ENCODE data around the gene ZNF32.
"Not testable (repeated sequence)": the region's sequence is repeated elsewhere in the genome, so short reads cannot be mapped to it uniquely, and the experiment has no call there.

Gene ZNF32

DNA sequence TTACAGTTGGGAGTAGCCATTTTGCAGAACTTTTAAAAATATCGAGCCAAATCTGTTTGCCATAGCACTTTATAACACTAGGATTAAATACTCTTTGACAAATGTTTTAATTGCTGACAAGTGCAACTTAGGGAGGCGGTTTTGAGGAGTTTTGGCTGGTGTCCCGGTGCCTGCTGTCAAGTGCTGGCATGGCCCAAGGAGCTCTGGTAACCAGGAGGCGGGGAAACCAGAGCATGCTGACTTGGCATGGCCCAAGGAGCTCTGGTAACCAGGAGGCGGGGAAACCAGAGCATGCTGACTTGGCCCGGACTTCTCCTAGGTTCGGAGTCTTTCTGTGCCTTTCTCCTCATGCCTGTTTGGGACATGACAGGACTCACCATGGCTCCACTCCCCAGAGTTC lies 30.8 kb upstream of the ZNF32 start:
- peak; percentile 16 for DNase-seq

DNA sequence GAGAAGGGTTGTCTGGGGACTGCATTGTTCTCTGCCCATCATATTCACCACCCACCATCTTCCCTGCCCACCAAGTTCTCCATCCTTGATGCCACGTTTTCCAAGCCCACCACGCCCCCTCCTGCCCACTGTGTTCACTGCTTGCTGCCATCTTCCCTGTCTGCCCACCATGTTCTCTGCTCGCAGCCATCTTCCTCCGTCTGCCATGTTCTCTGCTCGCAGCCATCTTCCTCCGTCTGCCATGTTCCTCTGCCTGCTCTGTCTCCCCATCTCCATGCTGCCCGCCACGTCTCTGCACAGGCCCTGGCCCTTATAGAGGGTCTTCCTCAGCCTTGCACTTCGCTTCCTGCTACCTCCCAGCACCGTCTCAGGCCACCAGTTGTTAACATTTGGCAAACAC lies 30.0 kb upstream of the ZNF32 start:
- no peak for DNase-seq

DNA sequence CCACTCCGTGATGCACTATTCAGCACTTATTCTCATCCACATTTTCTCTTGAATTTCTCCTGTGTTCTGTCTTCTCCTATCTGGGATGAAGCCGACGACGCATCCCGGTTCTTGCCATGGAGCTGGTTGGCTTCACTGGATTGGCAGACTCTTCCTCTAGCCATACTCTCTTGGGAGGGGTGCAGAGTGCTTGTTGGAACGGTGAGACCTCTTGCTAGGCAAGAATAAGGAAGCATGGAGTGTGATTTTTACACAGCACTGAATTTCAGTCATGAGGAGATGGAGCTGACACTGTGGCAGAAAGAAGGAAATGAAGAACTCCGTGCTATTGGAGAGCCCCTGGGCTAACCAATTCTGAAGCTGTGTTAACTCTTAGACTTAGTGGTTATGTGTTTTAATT lies 28.2 kb upstream of the ZNF32 start:
- DNase-seq = no peak

DNA sequence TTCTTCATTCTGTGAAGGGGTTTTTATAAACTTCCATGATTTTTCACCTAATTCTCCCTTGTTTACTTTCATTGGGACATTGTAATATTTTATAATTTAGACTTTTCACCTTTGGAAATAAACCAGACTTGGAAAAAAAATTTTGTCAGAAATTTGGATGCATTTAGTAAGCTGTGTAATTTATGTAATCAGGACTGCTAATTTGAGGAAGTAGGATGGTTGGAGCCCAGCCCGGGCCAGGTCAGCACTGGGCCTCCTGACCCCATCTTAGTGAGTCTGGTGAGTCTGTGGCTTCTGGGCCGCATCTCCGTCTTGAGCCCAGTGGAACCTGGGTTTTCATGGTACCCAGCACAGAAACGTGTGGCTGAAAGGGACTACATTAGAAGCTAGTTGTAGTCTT lies 27.6 kb upstream of the ZNF32 start:
- no peak for DNase-seq

DNA sequence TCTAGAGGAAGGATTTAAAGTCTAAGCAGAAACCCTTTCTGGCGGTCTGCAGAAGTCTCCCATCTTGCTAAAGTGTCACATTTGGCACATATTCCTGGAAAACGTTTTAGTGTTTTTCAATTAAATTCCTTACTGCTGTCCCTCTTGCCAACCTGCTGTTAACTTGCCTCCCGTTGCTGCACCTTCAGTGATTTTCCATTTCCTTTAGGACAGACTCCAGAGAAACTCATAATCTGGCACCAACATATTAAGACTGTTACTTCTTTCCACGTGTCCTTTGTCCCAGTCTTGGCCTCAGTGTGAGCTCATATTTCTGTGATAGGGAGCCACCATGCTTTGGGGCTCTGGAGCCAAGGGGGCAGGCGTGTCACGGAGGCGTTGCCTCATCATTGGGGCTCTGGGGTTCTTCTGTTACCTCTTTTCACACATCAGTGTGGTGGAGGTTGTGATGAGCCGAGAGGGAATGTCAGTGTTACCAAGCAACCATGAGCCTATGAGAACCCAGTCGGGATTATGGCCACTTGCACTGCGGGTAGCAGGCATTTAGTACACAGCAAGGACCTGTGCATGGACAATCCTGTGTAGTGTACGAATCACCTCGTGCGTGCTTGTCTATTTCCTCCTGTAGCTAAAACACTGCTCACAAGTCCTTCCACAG lies 26.0 kb upstream of the ZNF32 start:
- no peak for DNase-seq

DNA sequence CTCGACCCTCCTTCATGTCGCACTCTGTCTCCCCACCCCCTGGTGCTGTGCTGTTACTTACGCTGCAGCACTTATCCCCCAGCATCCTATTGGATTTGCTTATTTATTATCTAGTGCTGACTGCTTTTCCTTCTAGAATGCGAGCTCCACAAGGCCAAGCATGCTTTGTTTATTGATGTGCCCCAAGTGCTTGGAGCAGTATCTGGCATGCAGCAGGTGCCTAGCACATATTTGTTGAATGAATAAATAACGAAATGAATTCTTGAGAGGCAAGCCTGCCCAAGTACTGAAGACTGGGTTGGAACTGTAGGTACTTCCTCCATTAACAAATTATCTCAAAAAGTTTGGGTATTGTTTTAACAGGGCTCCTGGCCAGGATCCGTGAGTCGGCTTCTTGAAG lies 24.8 kb upstream of the ZNF32 start:
- DNase-seq = no peak

DNA sequence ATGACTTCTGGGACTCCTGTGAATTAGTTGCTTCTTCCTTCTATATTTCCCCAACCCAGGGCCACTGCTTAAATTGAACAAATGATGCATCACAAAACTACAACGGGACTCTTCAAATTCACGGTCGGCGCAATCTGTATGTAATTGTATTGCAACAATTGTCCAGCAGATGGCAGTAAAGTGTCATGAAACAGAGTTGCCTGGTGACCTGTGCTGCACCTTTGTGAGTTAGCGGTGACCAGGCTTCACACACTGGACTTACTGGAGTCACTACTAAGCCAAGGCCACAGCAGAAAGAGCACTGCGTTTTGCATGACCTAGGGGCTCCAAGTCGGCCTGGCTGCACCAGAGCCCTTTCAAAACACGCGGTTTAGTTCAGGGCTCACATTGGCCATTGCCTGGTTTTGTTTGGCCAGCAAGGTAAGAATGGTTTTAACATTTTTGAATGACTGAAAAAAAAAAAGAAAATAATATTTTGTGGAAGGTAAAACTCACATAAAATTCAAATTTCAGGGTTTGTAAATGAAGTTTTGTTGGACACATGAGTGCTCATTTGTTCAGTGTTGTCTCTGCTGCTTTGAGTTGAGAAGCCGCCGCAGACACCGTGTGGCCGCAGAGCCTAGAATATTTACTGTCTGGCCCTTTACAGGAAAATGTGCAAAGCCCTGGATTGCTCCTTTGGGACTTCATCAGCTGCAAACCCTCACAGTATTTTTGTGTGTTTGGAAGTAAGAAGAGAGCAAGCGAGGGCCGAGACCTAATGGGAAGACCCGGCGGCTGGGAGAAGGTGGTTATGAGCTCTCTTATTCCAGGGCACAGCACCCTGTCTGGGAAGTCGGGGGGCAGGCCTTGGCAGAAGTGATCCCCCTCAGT lies 23.2 kb upstream of the ZNF32 start:
- peak; percentile 64 for DNase-seq

DNA sequence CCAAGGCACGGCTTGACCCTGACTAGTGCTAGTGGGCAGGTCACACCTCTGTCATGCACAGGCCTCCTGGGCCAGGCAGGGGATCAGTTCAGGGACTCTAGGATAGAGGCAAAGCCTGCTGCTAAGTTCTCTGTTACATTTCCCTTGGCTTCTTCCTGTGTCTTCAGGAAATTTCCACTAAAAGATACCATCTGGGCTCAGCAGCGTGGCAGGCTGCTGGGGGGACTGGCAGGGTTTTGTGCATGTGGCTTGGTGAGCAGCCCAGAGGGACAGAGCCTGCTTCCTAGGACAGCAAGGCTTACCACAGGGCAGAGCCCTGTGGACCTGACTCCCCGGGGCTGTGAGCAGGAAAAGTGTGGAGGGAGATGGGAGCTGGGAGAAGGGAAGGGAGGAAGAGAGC lies 20.7 kb upstream of the ZNF32 start:
- DNase-seq = no peak

DNA sequence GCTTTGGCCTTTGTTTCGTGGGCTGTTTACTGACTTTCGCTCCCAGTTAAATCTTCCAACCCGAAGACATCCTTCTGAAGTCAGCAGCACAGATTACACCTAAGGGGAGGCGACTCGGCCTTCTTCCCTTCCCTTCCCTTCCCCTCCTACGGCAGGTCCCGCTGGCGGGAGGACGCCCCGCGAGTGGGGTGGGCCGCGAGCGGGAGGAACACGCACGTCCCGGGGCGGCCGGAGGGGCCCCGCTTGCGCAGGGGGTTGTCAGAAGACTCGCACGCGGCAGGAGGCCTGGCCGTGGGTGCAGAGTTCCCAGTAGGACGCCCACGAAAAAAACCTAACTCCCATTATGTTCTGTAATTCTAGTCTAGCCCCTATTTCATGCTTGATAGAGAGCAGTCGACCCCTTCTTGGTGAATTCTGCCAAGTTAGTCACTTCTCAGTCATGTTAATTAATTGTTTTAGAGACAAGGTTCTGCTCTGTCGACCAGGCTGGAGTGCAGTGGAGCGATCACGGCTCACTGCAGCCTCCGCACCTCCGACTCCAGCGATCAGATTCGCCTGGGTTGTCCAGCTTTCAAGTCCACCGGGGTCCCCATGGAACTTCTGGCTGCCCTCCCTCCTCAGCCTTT lies 19.2 kb upstream of the ZNF32 start:
- no peak for DNase-seq

DNA sequence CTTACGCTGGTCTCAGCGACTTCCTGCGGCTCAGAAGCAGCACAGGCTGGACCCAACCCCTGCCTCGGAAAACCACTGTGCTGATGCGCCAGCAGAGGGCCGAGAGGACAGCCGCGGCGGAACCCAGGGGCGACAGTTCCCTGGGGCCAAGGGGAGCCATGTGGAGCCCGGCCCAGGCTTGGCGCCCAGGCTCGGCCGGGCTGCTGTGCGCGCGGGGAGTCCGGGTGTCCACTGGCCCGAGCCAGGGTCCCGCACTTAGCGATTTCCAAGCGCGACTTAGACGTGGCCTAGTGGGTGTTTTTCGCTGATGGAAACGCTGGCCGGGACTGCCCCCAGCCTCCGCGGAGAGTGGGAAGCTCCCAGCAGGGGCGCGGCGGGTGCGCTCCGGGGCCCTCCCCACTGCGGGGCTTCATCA lies 18.6 kb upstream of the ZNF32 start:
- DNase-seq = peak; percentile 16

DNA sequence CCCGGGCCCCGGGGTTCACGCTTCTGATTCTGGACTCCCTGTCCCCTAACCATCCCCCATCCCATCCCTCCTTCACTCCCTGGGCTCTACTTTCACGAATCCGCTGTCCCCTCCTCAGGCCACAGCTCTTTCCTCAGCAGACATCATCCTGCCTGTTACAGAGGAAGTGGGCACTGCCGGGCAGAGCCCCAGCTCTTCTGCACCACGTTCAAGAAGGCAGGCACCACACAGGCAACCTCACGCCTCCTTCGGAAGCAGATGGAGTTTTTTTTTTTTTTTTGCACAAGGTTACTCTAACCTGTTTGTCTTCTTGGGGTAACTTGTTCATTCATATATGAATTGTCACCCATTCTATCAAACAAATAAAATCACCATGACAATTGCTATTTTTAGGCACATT lies 17.9 kb upstream of the ZNF32 start:
- DNase-seq = no peak

DNA sequence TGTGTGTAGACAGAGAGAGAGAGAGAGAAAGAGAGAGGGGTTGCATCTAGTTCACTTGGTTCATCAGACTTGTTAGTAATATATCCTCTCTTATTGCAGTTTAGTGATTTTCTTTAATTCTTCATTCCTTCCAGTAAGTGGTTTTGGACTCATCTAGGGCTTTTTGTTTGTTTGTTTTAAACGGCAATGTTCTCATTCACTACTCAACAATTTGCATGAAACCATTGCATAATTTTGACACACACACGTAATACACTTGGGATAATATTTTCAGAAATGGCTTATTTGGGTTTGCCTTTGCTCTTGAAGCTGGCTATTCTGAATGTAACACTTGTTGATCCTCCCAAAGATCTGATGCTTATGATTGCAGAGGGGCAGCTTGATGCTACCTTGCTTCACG lies 16.4 kb upstream of the ZNF32 start:
- DNase-seq = no peak

DNA sequence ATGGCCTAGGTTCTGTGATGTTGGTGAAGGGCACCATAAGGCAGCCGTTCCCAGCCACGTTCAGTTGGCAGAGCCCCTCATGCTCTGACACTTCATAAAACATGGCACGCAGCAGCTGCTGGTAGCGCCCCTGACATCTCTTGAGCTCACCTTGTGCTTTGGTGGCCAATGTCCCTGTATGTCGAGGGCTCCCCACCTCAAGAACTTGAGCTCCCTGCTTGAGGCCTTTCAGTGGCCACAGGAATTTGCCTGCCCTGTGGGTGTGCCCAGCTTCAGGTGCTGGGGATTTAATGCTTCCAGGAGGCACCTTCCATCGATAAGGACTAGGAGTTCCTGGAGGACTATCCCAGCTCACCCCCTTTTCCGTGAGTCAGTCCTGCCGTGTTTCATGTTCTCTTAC lies 9.5 kb upstream of the ZNF32 start:
- DNase-seq = no peak

DNA sequence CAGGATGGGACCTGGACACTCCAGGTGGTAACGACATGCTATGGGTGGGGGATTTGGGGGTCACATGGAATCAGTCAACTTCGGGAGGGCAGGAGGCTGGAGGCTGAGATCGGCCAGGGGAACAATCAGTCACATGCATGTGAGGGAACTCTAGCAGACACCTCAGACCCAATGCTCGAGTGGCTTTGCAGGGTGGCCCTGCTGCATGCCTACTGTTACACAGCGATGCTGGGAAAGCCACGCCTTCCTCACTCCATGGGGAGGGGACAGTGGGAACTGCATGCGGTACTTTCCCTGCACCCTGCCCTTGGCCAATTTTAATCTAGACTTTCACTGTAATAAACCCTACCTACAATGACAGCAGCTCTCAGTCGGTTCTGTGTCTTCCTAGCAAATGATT lies 6.6 kb upstream of the ZNF32 start:
- DNase-seq = no peak

DNA sequence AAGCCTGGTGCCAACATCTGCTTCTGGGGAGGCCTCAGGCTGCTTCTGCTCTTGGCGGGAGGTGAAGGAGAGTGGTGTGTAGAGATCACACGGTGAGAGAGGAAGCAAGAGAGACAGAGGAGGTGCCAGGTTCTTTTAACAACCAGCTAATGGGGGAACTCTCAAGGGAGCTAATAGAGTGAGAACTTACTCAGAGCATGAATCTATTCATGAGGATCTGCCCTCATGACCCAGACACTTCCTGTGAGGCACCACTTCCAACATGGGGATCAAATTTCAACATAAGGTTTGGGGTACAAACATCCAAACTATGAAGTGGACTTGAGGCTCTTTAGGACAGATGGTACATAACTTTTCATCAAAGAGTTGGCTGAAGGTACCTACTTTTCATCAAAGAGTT lies 5.1 kb upstream of the ZNF32 start:
- no peak for DNase-seq

DNA sequence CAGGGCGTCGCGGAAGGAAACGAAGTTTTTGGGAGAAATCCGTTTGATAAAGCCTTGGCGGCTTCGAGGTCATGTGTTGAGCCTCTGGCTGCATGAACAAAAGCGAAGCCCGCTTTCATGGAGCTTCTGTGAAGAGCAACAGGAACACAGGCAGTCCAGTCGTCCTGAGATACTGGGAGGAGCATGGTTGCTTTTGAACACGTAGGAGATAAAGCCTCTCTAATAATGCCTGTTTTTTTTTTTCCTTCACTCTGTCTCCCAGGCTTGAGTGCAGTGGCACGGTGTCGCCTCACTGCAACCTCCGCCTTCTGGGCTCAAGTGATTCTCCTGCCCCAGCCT lies 473 bp upstream of the ZNF32 start:
- DNase-seq = no peak

DNA sequence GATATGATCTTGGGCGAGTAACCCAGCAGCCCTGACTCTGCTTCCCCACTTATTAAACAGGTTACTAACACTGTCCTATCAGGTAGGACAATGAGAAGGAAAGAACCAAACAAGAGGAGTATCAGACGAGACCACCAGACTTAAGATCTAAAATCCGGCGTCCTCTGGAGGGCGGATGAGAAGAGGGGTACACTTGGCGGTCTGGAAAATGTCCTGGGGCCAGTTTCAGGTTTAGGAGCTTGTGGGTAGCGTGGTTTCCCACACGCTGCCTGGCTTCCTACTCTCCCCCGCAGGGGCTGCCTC lies 635 bp downstream of the ZNF32 start:
- DNase-seq = no peak

DNA sequence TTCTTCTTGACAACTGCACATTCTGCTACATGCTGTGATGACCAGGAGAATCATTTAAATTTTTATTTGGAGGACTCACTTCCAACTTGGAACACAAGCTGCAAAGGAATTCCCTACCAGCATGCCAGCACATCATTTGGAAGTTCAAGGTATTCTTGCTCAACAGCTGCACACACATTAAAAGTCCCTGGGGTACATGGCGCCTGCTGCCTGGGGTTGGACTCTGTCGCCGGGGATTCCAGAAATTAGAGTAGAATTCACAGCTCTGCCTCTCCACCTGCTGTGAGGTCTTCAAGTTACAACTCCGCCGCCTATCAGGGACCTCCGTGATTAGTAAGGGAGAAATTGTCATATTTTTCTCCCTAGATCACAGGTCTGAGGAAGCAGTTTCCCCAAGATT lies 1.1 kb downstream of the ZNF32 start:
- DNase-seq = no peak

DNA sequence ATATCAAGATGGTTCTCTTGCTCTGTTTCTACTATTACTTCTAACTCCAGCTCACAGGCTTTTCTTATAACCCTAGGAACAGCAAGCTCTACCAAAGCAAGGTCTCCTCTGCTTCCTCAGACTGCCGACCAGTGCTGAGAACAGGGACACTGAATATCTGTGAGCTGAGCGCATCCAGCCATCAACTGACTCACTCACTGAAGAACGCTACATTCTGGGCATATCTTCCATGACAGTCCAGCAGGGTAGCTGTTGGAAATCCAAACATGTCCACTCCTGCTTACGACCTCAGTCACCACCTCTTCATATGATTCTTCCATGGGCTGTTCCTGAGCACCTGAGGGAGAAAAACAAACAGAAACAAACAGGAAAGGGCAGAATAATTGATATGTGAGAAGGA lies 2.8 kb downstream of the ZNF32 start:
- no peak for DNase-seq

DNA sequence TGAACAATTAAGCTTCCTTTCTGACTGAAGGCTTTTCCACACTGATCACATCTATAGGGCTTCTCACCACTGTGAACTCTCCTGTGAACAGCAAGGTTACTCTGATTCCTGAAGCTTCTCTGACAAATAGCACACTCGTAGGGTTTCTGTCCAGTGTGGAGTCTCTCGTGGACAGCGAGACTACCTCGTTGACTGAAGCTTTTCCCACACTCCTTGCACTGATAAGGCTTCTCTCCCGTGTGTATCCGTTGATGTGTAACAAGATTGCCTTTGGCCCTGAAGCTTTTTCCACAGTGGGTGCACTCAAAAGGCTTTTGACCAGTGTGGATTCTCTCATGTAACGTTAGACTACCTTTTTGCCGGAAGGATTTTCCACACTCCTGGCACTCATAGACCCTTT lies 4.4 kb downstream of the ZNF32 start:
- DNase-seq = no peak

DNA sequence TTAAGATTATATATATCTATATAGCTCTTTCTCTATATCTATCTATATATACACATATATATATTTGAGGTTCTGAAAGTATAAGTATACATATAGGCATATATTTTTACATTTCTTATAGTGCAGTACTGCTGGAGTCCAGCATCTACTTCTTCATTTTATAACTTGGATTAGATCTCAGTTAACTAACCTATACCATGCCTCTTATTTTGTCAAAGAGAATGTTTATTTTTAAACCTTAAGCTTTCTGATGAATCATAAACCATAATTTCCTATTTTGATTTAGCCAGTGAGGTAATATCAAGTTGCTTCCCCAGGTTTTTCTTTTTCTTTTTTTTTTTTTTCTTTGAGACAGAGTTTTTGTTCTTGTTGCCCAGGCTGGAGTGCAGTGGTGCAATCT lies 8.1 kb downstream of the ZNF32 start:
- no peak for DNase-seq

DNA sequence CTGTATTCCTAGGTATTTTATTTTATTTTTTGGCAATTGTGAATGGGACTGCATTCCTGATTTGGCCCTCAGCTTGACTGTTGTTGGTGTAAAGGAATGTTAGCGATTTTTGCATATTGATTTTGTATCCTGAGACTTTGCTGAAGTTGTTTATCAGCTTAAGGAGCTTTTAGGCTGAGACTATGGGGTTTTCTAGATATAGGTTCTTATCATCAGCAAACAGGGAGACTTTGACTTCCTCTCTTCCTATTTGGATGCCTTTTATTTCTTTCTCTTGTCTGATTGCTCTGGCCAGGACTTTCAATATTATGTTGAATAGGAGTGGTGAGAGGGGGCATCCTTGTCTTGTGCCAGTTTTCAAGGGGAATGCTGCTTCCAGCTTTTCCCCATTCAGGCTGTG lies 12.9 kb downstream of the ZNF32 start:
- not testable (repeated sequence) for DNase-seq

DNA sequence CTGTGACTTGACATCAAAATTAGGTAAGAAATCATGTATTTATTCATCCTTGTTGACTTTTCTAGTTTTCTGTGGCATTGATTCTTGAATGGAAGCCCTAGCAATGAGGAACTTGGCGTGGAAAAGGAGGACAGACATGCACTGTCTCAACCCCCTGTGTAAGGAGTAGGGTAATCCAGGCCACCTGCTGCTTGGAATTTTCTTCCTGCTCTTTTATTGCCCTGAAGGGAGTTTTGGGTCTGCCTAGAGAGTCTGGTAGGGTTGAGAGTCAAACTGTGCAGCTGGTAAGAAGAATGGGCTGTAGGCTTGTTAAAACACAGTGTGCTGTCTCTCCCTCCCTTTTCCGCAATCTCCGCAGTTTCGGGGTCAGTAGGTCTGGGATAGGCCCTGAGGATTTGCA lies 19.7 kb downstream of the ZNF32 start:
- DNase-seq = no peak

DNA sequence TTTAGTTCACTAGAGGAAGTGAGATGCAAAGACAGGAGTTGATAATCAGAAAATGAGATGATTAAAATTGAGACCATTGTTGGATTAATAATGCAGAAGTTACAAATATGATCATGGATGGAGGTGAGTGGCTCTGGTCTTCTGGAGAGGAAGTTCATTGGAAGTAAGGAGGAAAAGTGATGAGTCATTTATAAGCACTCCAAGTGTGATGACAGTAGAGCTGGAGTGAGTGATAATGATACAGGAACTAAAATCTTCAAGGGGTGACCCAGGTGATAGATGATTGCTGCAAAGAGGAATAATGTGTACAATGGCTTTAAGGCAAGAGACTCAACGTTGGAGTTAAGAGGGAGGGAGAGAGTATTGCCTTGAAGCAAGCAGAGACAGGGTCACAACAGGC lies 20.7 kb downstream of the ZNF32 start:
- no peak for DNase-seq

DNA sequence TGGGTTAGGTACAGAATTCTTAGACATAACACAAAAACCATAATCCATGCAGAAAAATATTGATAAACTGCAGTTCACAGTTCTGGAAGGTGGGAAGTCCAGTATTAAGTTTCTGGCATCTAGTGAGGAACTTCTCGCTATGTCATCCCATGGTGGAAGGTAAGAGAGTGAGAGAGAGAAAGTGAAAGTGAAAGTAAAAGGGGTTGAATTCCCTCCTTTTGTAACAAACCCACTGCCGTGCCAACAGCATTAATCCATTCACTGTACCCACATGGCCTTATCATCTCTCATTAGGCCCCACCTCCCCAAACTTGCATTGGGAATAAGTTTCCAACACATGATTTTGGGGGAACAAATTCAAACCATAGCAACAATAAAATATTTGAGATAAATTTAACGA lies 25.3 kb downstream of the ZNF32 start:
- peak; percentile 25 for DNase-seq
